HS-27A (cell line): ENCODE measurements around the gene XYLT1.

Source experiments
- DNase-seq: peaks from one replicate; pipeline ENCODE4 v3.0.0-alpha.2; 2012; ENCODE audit warnings: low read depth, missing footprints

Gene XYLT1

DNA sequence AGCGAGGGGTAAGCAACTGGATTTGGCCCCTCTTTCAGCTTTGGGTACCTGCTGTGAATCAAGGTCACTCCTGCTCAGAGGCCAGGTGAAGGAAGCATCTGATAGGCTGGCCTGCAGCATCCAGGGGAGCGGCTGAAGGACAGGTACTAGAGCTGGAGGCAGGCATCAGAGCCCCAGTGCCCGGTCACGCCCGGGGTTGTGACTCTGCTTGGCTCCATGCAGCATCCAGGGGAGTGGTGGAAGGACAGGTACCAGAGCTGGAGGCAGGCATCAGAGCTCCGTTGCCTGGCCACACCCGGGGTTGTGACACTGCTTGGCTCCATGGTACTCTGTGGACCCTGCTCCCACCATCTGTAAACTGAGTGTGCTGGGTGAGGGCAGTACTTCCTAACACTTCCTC lies 189.7 kb downstream of the XYLT1 start:
- DNase-seq, result no peak

DNA sequence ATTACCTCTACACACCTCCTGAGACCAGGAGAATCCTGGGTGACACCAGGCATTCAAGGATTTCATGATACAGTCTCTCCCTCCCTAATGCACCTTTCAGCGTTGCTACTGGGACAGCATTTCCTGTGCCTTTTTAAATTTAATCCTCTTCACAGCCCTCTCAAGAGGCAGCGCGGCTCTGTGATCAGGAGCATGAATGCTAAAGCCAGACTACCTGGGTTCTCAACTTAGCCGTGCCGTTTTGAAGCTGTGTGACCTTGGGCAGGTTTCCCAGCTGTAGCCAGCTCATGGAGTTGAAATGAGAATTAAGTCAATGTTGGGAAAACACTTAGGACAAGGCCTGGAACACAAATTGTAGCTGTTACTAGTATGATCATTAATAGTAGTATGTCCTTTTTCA lies 191.8 kb downstream of the XYLT1 start:
- no peak for DNase-seq

DNA sequence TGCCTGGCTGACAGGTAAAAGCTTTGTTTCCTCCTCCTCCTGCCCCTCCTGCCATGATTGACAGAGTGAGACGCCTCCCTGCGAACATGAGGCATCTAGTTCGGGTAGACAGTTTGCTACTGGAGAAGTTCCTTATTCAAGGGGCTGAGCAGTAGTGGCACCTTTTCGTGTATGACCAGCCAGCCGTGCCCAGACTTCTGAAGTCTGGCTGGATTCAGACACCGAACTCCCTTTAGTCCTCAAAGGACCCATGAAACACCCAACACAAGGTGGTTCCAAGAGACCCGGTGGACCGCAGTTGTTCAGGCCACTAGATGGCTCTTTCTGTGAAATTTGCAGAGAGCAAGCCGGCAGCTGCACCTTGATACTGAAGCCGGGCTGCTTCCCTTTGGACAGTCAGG lies 192.8 kb downstream of the XYLT1 start:
- DNase-seq, result no peak

DNA sequence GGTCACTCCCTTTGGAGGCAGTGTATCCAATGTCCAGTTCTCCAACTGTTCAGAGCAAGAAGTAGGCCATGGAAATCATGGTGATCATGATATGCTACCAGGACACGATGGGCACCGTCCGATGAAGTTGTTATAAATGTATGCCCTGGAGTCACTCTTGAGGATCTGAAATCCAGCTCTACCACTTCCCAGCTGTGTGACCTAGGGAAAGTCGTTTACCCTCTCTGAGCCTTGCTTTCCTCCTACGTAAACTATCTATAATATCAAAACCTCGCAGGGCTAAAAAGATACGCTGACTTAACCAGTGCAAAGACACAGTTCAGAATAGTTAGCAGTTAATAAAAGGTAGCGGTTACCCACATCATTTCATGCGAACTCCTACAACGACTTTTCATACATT lies 194.2 kb downstream of the XYLT1 start:
- no peak for DNase-seq

DNA sequence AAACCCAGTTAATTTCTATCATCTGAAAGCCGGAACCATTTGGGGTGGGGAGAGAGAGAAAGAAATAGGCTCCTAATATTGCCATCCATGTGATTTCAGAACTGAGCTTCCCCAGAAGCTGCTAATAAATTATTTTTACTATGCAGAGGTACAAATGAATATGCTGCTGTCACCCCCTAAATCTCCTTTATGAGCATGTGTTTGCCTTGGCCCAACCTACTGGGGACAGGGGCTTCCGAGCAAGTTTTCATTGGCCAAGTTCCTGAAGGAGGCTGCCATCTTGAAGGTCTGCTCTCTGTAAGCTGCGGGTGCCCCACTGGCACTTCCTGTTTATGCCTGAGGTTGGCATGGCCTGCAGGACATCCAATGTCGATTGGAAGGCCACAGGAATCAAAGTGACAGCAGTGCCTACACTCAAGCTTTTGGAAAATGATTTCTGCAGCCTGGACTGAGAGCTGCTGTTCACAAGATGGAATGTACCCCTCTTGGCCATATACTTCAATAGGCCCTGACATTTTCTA lies 194.7 kb downstream of the XYLT1 start:
- DNase-seq, result no peak

DNA sequence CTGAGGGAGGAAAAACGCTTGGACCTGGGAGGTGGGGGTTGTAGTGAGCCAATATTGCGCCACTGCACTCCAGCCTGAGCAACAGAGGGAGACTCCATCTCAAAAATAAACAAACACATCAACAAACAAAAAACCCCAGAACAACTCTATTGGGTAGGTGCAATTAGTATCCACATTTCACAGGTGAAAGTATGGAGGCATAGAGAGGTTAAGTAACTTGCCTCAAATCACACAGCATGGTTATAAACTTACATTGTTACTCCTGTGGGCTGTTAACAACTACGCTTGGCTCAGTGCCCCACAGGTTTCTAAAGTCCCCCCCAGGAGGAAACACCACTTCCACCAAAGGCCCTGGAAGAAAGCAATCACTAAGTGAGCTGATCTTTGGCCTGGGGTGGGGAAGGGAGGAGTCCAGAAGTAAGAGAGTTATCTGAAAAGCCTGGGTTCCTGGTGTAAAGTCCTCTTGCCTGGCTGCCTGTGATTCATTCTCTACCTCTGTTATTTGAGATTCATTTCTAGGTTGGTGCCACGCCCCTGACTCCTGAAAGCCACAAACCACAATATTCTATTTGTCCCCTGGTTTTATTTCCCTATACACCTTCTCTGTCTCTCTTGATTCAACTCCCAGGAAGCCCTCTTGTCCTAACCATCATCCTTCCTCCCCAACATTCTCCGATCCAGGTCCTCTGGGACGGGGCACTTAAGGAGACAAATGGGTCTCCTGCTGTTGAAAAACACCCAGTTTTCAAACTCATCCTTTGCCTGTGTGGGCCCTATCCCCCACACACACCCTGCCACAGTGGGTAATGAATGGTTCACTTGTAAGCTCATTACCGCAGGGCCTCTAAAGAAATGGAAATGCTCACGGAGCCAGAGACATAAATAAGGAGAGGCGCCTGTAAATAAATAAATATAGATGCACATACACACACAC lies 195.4 kb downstream of the XYLT1 start:
- no peak for DNase-seq

DNA sequence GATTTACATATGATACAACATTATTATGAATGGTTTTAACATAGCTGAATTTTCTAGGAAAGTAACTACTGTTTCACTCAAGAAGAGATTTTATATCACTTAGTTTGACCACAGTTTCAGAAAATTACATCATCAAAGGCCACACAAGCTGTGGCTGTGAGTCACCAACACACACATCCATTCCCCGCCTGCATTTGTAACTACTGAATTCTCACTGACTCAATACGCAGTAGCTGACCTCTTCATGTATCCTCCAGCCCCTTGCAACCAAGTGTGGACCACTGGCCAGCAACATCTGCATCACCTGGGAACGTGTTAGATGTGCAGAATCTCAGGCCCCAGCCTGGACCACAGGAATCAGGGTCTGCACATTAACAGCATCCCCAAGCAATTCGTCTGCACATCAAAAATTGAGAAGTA lies 197.6 kb downstream of the XYLT1 start:
- no peak for DNase-seq

DNA sequence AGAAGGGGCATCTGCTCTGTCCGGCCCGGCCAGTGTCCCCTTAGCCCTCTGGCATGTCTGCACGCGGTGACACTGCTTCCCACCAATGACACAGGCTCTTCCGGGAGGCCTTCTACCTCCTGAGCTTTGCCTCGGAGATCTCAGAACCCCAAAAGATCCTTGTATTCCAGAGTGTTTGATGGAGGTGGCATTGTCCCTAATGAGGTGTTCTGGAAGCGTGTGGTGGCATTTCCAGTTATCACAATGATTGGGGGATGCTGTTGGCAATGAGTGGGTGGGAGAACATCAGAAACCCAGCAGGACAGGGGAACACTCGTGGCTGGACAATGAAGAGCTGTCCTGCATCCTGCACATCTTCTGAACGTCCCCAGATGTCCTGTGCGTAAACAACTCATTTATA lies 198.0 kb downstream of the XYLT1 start:
- no peak for DNase-seq

DNA sequence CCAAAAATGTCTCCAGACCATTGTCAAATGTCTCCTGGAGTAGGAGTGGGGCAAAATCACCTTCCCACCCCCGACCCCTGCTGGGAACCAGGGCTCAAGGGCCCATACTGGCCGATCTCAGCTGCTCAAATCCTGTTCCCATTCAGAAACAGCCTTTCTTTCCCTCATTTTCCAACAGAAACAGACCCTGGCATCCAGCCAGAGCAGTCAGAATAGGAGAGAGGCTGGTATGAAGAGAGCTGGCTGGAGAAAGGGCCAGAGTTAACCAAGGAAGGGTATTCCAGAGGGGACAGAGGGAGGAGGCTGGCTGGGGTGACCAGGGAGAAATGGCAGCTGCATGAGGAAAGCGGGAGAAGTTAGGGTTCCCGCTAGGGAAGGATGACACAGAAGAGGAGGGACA lies 199.1 kb downstream of the XYLT1 start:
- no peak for DNase-seq

DNA sequence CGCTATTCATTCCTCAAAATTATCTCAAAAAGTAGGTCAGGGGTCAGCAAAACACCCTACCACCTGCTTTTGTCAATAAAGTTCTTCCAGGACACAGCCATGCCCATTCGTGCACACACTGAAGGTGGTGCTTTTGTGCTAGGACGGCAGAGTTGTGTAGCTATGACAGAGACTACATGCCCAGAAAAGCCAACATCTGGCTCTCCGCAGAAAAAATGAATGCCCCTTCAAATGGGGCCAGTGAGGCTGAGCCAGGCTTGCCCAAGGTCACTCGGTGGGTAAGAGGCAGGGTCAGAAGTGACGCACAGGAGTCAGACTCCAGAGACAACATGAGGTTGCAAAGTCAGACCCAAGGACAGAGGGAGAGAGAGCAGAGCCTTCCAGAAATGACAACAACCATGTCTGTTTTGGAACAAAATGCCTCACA lies 200.1 kb downstream of the XYLT1 start:
- DNase-seq, result no peak

DNA sequence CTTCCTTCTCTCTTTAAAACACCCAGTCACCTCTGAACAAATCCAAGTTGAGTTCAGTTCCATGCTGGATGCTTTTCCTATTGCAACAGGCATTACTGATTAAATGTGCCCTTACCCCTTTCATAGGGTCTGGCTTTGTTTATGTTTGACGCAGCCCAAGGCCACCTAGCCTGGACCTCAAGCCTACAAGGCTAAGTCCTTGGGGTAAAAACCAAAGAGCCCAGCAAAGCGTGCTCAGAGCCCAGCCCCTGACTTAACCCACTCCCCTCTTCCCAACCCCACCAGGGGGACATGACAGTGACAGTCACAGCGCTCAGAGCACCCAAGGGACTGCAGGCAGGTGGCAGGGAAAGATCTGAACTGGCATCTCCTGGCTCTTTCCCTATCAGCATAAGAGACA lies 200.6 kb downstream of the XYLT1 start:
- no peak for DNase-seq

DNA sequence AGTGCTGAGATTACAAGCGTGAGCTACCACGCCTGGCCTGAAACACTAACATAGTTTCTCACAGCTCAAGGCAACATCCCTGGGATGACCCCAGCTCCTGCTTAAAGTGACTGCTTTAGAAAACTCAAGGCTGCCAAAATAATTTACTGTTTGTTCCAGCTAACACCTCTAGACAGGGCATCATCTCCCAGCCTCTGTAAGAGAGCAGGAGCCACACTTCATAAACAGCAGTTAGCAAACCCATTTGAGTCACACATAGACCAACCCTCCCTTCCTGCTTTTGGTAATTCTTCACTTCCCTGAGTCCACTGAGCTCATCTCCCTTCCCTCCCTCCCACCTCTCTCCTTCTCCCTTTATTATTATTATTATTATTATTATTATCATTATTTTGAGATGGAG lies 201.3 kb downstream of the XYLT1 start:
- DNase-seq, result no peak

DNA sequence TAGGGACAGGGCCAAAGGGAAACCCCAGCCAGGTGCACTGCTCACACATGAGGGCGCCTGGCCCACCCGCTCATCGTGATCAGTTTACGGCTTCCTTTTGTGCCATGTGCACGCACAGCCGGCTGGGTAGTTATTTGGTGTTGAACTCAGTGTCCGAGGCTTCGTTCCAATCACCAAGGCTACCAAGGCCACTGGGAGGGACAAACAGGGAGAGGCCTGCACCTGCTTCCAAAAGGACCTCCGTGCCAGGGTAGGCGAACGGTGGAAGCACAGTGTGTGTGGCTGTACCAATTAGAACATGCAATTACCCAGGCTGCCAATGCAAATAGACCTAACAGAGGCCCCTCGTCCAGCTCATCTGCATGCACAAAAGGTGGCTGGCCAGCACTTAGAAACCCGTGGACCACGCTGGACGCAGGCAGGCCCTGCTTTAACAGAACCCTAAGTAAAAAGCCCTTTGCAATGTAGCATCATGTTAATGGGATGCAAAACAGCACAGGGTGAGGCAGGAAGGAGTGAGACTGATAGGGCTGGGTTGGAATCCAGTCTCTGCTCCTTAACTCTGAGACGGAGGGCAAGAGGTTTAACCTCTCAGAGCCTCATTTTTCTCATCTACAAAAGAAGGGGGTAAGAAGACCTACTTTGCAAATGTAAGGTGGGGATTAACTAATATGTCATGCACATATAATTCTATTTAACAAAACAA lies 204.0 kb downstream of the XYLT1 start:
- no peak for DNase-seq

DNA sequence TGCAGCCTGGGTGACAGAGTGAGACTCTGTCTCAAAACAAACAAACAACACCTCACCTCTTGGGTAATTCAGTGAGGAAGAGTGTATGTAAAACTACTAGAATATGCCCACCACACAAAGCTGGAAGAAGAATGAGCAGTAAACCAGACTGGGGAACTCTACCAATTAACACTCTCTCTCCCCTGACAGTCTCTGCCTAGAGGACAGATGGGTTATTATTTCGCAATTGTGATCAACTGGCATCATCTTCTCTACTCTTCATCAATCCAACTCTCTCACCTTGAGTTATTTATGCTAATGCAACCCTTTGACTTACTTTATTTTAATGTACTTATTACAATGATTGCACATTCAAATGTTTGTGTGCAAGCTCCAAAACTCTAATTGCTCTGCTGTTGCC lies 205.6 kb downstream of the XYLT1 start:
- no peak for DNase-seq

DNA sequence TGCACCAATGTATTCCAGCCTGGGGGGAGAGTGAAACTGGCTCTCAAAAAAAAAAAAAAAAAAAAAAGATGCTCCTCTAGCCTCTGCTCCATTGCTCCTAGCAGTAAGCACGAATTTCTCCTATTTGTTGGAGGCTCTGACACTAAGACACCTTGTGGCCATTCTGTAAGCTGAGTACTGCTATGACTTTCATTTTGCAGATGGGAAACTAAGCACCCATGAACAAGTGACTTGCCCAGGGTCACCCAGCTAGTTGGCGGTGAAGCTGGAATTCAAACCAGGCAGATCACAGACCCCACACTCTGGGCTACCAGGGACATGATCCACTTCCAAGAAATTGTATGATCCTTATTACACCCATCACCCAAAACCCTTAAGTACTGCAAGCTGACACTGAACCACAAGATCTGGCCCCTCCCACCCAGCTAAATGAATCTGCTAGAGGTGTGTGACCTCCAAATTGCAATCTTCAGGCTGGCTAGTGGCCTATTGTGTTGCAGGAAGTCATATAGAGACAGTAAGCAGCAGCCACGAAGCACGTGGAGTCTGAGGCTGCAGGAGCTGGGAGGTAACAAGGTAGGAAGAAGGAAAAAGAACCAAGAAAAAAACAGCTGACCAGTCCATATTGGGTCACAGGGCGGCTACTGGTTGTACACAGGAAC lies 209.4 kb downstream of the XYLT1 start:
- no peak for DNase-seq

DNA sequence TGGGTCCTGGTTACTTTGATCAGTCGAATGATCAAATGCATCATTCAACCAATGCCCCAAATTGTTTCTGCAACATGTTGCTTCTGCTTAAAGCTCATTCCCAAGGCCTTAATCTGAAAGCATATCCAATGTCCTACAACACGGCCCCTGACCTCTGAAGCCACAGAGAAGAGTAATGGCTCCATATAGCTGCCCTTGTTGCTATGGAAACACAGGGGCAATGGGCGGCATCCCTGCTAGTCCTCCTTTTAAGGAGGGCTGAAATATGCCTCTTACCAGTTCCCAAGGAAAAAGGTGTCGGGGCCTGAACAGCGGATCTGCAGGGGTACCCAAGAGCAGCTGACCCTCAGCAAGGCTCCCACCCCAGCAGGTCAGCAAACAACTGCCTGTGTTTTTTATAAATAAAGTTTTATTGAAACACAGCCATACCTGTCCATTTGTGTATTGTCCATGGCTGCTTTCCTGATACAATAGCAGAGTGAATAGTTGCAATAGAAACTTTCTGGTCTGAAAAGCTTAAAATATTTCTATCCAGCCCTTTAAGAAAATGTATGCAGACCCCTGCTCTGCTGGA lies 210.4 kb downstream of the XYLT1 start:
- no peak for DNase-seq

DNA sequence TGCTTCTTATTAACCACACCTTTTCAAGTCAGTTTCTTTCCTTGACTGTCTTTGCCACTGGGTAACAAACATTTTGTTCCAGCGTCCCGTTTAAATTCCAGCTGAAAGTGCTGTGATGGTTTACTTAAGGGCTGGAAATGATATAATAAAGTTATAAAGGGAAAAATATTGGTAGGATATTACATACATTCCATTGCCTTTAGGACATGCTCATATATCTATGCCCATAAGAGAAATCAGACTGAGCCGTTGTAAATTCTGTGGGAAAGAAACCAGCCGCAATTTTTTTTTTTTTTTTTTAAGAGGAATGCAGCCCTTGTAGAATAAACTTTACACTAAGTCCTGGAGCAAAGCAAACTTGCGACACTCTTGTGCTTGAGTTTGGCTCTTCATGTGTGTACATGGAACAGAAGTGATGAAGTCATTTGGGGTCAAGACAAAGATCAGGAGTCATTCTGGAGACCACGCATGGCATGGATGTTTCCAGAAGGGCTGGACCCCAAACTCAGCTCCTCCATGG lies 210.9 kb downstream of the XYLT1 start:
- DNase-seq, result no peak

DNA sequence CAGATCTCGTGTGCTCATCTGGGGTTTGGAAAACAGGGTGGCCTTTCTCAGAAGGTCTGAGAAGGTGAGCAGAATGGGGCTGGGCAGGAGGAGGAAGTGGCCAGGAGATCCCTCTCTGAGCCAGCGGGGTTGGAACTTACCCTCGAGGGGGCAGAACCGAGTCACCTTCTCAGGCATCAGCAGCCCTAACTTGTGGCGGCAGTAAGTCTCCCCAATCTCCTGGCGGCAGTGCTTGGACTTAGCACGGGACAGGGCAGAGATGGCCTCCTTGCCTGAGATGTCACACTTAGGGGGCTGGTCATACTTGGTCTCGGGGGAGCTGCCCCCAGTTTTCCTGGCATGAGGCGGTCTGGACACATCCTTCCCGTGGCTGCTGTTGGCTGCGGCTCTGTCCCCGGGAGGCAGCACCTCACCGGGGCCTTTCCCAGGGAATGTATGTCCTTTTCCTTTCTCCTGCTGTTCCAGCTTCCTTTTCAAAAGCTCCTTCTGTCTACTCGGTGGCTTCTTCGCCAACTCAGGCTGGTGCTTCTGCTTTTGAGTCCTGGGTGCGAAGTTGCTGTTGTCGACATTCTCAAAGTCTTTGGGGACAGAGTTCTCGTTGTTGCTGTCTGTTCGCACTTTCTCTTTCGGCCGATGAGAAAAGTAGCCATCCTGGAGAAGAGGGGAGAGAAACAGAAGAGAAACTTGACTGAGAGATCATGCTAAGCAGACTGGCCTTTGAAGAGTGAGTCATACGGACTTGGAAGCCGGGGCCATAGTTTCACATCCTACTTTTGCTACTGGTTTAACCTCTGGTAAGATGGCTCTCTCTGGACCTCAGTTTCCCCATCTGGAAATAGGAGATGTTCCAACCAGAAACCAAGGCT lies 211.7 kb downstream of the XYLT1 start:
- DNase-seq, result no peak

DNA sequence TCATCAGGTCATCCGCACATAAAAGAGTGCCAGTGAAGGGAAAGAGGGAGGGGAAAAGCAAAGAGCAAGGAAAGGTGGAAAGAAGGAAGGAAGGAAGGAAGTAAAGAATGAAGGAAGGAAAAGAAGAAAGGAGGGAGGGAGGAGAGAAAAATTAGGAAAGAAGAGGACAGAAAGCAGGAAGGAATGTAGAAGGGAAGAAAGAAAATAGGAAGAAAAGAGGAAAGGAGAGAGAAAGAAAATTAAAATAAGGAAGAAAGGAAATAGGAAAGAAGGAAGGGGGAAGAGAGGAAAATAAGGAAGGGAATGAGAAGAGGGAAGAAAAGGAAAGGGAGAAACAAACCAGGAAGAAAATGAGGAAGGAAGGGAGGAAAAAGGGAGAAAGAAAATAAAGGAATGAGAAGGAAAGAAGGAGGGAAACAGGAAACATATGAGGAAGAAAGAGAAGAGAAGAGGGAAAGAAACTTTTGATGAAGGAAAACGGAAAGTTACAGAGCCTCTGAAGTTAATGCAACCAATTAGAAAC lies 212.6 kb downstream of the XYLT1 start:
- no peak for DNase-seq

DNA sequence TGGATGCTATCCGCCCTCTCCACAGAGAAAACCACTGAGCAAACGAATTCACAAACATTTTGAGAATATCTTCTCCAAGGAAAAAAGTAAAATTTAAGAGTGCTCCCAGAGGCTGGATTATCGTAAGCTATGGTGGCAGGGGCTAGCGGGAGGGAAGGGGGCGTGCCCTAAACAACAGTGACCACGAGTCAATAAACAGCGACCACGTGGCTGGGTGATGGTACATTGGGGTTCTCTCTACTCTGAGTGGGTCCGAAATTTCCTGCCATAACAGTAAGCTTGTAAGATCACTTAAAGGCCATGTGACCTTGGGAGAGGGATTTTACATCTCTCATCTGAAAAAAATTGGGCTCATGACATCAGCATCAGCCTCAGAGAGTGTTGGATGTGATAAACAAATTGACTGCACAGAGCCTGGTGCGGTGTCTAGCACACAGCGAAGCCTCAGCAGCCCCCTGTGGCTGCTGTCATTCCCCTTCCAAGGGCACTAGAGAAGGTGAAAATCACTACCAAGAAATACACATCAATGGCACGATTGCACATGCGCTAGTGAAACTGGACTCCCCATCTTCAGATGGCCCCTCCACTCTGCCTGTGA lies 213.2 kb downstream of the XYLT1 start:
- DNase-seq, result no peak
